HEK293 (cell line): Measurements from ENCODE around the gene GMPR2.

Experiments
- CTCF ChIA-PET: fragments of 350-600 bp; formaldehyde crosslinking; extraction: SDS; loops from one replicate; lab custom pipeline; 2021; ENCODE audit warnings: antibody characterized with exemption; lab: Yijun Ruan, JAX
- POLR2A ChIA-PET: fragments of 300-600 bp; formaldehyde crosslinking; extraction: SDS; loops from one replicate; lab custom pipeline; 2020; ENCODE audit warnings: antibody characterized with exemption, inconsistent platforms; lab: Yijun Ruan, JAX
- H3K27ac ChIP-seq: fragments of 200-500 bp; sonication (Bioruptor generic); 2 replicates; pipeline ENCODE4 v1.5.1; 2014; ENCODE audit warnings: low read depth, low read length, control low read depth, inconsistent platforms; ENCODE audit errors: extremely low read depth
- H3K36me3 ChIP-seq, 2 experiments: fragments of 200-500 bp in 1 of 2; sonication (Bioruptor generic) in 1 of 2; 1 replicate in 1 of 2; 2 replicates in 1 of 2; pipeline ENCODE4 v1.5.1; 2014 to 2017; ENCODE audit warnings: inconsistent platforms in 2 of 2, low read length in 2 of 2; ENCODE audit not compliant: control insufficient read depth in 2 of 2, insufficient read depth in 1 of 2
- H3K4me1 ChIP-seq: fragments of 200-500 bp; sonication (Bioruptor generic); 2 replicates; pipeline ENCODE4 v1.5.1; 2014; ENCODE audit warnings: mild to moderate bottlenecking, low read length, inconsistent platforms; ENCODE audit not compliant: control insufficient read depth, insufficient read depth
- H3K4me3 ChIP-seq: 2 replicates; pipeline ENCODE4 v1.5.1; 2011; ENCODE audit warnings: low read depth, mild to moderate bottlenecking, control low read depth, low read length, moderate library complexity
- H3K9me3 ChIP-seq: fragments of 200-500 bp; sonication (Bioruptor generic); 2 replicates; pipeline ENCODE4 v1.5.1; 2014; ENCODE audit warnings: low read depth, low read length, inconsistent platforms; ENCODE audit not compliant: control insufficient read depth, insufficient read depth
- KLF9 ChIP-seq: fragments of 450-650 bp; formaldehyde crosslinking; IDR thresholded peaks from 2 replicates; pipeline ENCODE4 v1.5.1; 2016; ENCODE audit warnings: missing biosample characterization, missing genetic modification characterization, low read depth
- SCRT2 ChIP-seq: fragments of 450-650 bp; formaldehyde crosslinking; IDR thresholded peaks from 2 replicates; pipeline ENCODE4 v1.5.1; 2016; ENCODE audit warnings: missing biosample characterization, missing genetic modification characterization
- ZBTB48 ChIP-seq: fragments of 450-650 bp; formaldehyde crosslinking; IDR thresholded peaks from 2 replicates; pipeline ENCODE4 v1.5.1; 2016; ENCODE audit warnings: missing biosample characterization, missing genetic modification characterization
- ZNF121 ChIP-seq: fragments of 450-650 bp; formaldehyde crosslinking; IDR thresholded peaks from 2 replicates; pipeline ENCODE4 v1.5.1; 2016; ENCODE audit warnings: missing biosample characterization, missing genetic modification characterization
- ZNF266 ChIP-seq: fragments of 450-650 bp; formaldehyde crosslinking; IDR thresholded peaks from 2 replicates; pipeline ENCODE4 v1.5.1; 2016; ENCODE audit warnings: missing biosample characterization, missing genetic modification characterization, low read depth
- ZNF274 ChIP-seq, 2 experiments: fragments of 200-500 bp in 1 of 2; fragments of 450-650 bp in 1 of 2; sonication (Bioruptor generic) in 1 of 2; formaldehyde crosslinking in 1 of 2; IDR thresholded peaks; 2 replicates each; pipeline versions ENCODE4 v1.5.1 to v1.6.1; 2014 to 2016; ENCODE audit warnings: borderline replicate concordance in 1 of 2, inconsistent platforms in 1 of 2, low read length in 1 of 2, missing biosample characterization in 1 of 2, missing genetic modification characterization in 1 of 2
- ZNF416 ChIP-seq: fragments of 450-650 bp; formaldehyde crosslinking; IDR thresholded peaks from 2 replicates; pipeline ENCODE4 v1.5.1; 2016; ENCODE audit warnings: missing biosample characterization, missing genetic modification characterization
- ZNF473 ChIP-seq: fragments of 450-650 bp; formaldehyde crosslinking; IDR thresholded peaks from 2 replicates; pipeline ENCODE4 v1.5.1; 2017; ENCODE audit warnings: missing biosample characterization, missing genetic modification characterization
- ZNF529 ChIP-seq: fragments of 450-650 bp; formaldehyde crosslinking; IDR thresholded peaks from 2 replicates; pipeline ENCODE4 v1.5.1; 2017; ENCODE audit warnings: missing genetic modification characterization, missing biosample characterization; ENCODE audit not compliant: insufficient replicate concordance
- ZNF561 ChIP-seq: fragments of 450-650 bp; IDR thresholded peaks from 2 replicates; pipeline ENCODE4 v1.5.1; 2018; ENCODE audit warnings: missing biosample characterization, missing genetic modification characterization, borderline replicate concordance
- ZNF600 ChIP-seq: fragments of 450-650 bp; formaldehyde crosslinking; IDR thresholded peaks from 2 replicates; pipeline ENCODE4 v1.5.1; 2016; ENCODE audit warnings: missing biosample characterization, missing genetic modification characterization
- ZSCAN30 ChIP-seq: fragments of 450-650 bp; IDR thresholded peaks from 2 replicates; pipeline ENCODE4 v1.5.1; 2018; ENCODE audit warnings: missing biosample characterization, mild to moderate bottlenecking, missing genetic modification characterization, moderate library complexity
- ZXDB ChIP-seq: fragments of 450-650 bp; formaldehyde crosslinking; IDR thresholded peaks from 2 replicates; pipeline ENCODE4 v1.5.1; 2016; ENCODE audit warnings: missing biosample characterization, missing genetic modification characterization
- TF ChIP-seq, protein P1 (sequence below): fragments of 450-650 bp; IDR thresholded peaks from 2 replicates; pipeline ENCODE4 v1.5.1; 2018; ENCODE audit warnings: missing biosample characterization, mild to moderate bottlenecking, missing genetic modification characterization
- TF ChIP-seq, protein P2 (sequence below): fragments of 450-650 bp; formaldehyde crosslinking; IDR thresholded peaks from 2 replicates; pipeline ENCODE4 v1.5.1; 2017; ENCODE audit warnings: missing biosample characterization, missing genetic modification characterization
- TF ChIP-seq, protein P3 (sequence below): fragments of 450-650 bp; formaldehyde crosslinking; IDR thresholded peaks from 2 replicates; pipeline ENCODE4 v1.5.1; 2016; ENCODE audit warnings: missing biosample characterization, missing genetic modification characterization, borderline replicate concordance
- TF ChIP-seq, protein P4 (sequence below): fragments of 450-650 bp; formaldehyde crosslinking; conservative IDR thresholded peaks from 2 replicates; pipeline ENCODE4 v1.5.1; 2016; ENCODE audit warnings: low read depth, missing biosample characterization, missing genetic modification characterization
- TF ChIP-seq, protein P5 (sequence below): fragments of 450-650 bp; formaldehyde crosslinking; IDR thresholded peaks from 2 replicates; pipeline ENCODE4 v1.5.1; 2016; ENCODE audit warnings: missing biosample characterization, missing genetic modification characterization
- TF ChIP-seq, protein P6 (sequence below): fragments of 450-650 bp; formaldehyde crosslinking; IDR thresholded peaks from 2 replicates; pipeline ENCODE4 v1.5.1; 2016; ENCODE audit warnings: missing biosample characterization, missing genetic modification characterization

The GMPR2 gene

DNA sequence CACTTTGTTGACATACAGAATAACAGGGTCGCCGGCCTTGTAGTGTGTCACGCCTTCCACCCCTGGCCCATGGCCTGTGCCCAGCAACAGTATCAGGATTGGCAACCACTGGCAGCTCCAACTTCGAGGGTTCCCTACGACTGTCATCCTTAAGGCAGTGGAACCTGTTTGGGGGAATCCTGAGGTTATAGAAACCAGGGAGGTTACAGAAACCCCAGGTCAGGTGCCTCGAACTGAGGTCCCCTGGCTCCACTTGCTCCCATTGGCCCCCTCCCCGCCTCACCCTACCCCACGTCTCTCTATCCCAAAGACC lies 37.9 kb upstream of the GMPR2 start (continued):
- TF ChIP-seq ZBTB48 (tag by site-specific recombination) (no peak), ZNF600 (tag by site-specific recombination) (no peak), ZNF473 (no peak), ZNF121 (no peak), ZNF266 (tag by site-specific recombination) (no peak)
- TF ChIP-seq, protein P1, sequence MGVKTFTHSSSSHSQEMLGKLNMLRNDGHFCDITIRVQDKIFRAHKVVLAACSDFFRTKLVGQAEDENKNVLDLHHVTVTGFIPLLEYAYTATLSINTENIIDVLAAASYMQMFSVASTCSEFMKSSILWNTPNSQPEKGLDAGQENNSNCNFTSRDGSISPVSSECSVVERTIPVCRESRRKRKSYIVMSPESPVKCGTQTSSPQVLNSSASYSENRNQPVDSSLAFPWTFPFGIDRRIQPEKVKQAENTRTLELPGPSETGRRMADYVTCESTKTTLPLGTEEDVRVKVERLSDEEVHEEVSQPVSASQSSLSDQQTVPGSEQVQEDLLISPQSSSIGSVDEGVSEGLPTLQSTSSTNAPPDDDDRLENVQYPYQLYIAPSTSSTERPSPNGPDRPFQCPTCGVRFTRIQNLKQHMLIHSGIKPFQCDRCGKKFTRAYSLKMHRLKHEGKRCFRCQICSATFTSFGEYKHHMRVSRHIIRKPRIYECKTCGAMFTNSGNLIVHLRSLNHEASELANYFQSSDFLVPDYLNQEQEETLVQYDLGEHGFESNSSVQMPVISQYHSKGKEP (tag by site-specific recombination) = no peak
- TF ChIP-seq, protein P2, sequence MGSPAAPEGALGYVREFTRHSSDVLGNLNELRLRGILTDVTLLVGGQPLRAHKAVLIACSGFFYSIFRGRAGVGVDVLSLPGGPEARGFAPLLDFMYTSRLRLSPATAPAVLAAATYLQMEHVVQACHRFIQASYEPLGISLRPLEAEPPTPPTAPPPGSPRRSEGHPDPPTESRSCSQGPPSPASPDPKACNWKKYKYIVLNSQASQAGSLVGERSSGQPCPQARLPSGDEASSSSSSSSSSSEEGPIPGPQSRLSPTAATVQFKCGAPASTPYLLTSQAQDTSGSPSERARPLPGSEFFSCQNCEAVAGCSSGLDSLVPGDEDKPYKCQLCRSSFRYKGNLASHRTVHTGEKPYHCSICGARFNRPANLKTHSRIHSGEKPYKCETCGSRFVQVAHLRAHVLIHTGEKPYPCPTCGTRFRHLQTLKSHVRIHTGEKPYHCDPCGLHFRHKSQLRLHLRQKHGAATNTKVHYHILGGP (tag by site-specific recombination) = no peak
- TF ChIP-seq, protein P3, sequence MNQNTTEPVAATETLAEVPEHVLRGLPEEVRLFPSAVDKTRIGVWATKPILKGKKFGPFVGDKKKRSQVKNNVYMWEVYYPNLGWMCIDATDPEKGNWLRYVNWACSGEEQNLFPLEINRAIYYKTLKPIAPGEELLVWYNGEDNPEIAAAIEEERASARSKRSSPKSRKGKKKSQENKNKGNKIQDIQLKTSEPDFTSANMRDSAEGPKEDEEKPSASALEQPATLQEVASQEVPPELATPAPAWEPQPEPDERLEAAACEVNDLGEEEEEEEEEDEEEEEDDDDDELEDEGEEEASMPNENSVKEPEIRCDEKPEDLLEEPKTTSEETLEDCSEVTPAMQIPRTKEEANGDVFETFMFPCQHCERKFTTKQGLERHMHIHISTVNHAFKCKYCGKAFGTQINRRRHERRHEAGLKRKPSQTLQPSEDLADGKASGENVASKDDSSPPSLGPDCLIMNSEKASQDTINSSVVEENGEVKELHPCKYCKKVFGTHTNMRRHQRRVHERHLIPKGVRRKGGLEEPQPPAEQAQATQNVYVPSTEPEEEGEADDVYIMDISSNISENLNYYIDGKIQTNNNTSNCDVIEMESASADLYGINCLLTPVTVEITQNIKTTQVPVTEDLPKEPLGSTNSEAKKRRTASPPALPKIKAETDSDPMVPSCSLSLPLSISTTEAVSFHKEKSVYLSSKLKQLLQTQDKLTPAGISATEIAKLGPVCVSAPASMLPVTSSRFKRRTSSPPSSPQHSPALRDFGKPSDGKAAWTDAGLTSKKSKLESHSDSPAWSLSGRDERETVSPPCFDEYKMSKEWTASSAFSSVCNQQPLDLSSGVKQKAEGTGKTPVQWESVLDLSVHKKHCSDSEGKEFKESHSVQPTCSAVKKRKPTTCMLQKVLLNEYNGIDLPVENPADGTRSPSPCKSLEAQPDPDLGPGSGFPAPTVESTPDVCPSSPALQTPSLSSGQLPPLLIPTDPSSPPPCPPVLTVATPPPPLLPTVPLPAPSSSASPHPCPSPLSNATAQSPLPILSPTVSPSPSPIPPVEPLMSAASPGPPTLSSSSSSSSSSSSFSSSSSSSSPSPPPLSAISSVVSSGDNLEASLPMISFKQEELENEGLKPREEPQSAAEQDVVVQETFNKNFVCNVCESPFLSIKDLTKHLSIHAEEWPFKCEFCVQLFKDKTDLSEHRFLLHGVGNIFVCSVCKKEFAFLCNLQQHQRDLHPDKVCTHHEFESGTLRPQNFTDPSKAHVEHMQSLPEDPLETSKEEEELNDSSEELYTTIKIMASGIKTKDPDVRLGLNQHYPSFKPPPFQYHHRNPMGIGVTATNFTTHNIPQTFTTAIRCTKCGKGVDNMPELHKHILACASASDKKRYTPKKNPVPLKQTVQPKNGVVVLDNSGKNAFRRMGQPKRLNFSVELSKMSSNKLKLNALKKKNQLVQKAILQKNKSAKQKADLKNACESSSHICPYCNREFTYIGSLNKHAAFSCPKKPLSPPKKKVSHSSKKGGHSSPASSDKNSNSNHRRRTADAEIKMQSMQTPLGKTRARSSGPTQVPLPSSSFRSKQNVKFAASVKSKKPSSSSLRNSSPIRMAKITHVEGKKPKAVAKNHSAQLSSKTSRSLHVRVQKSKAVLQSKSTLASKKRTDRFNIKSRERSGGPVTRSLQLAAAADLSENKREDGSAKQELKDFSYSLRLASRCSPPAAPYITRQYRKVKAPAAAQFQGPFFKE = no peak

DNA sequence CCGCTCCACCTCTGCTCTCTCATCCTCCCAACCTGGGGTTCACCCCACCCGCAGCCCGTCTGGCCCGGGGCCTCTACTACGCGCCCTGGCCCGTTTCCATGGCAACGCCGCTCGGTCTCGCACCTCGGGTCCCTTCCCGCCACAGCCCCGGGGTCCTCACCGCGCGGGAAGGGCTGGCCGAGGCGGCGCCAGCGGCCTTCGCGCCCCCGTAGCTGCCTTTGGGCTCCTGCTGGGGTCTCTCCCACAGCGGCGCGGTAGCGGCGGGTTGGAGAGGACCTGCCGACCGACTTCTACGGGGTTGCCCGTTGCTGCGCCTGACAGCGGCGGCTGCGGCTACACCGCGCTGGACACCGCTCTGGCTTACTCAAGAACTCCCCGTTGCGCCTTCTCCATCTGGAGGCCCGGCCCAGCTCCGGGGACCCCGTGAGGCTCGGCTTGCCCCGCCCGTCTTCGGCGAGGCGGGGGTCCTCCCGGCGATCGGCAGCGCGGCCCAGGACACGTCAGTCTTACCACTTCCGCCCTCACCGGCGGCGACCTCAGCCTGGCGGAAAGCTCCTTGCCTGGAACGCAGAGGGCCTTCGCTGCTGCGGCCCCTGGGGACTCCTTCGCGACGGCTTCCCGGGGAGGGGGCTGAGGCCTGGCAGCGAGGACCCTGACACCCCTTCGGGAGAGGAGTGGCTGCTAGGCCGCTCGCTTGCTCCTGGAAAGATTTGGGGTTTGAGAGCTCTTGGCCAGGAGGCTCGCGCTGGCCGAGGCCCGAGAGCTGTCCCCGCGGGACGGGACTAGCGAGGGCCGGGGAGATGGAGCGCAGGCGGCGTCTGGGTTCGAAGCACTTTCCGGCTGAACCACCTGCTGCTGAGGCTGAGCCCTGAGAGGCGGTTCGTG lies 37.3 kb upstream of the GMPR2 start, which contains the start of gene TM9SF1:
Gene TM9SF1 (minus strand): TSS at position 256 of the 885 bp plus-strand sequence. CDS start 422 bp downstream, outside the sequence.
- H3K4me1 ChIP-seq = peaks cover 4% of the 10 kb centered on the region; the same call in 1 of the 2 replicates
- POLR2A ChIA-PET = interaction anchor here (0.6 to 4.1 kb wide), 21 partner anchors 8 to 159 kb away, joined by 3 to 43 read pairs (median 5); partner anchors contain the start of genes CHMP4A, CIDEB, DCAF11 and EMC9
- no peak for TF ChIP-seq ZNF274 (IDR thresholded peaks at IDR 0.05; ENCODE audit: low read length)
- no peak for TF ChIP-seq ZNF274 (tag by site-specific recombination; IDR thresholded peaks at IDR 0.05; ENCODE audit: borderline replicate concordance)
- peak; percentile 84 for TF ChIP-seq ZNF561
- TF ChIP-seq ZNF529 (tag by site-specific recombination) = no peak
- no peak for TF ChIP-seq ZNF416 (tag by site-specific recombination)
- TF ChIP-seq ZSCAN30 (tag by site-specific recombination) = peak; percentile 29; the same call in 1 of the 2 replicates
- peak; percentile 29; the same call in 1 of the 2 replicates for TF ChIP-seq KLF9
- TF ChIP-seq, protein P4, sequence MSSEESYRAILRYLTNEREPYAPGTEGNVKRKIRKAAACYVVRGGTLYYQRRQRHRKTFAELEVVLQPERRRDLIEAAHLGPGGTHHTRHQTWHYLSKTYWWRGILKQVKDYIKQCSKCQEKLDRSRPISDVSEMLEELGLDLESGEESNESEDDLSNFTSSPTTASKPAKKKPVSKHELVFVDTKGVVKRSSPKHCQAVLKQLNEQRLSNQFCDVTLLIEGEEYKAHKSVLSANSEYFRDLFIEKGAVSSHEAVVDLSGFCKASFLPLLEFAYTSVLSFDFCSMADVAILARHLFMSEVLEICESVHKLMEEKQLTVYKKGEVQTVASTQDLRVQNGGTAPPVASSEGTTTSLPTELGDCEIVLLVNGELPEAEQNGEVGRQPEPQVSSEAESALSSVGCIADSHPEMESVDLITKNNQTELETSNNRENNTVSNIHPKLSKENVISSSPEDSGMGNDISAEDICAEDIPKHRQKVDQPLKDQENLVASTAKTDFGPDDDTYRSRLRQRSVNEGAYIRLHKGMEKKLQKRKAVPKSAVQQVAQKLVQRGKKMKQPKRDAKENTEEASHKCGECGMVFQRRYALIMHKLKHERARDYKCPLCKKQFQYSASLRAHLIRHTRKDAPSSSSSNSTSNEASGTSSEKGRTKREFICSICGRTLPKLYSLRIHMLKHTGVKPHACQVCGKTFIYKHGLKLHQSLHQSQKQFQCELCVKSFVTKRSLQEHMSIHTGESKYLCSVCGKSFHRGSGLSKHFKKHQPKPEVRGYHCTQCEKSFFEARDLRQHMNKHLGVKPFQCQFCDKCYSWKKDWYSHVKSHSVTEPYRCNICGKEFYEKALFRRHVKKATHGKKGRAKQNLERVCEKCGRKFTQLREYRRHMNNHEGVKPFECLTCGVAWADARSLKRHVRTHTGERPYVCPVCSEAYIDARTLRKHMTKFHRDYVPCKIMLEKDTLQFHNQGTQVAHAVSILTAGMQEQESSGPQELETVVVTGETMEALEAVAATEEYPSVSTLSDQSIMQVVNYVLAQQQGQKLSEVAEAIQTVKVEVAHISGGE (tag by site-specific recombination) = peak; percentile 92
- peak; percentile 98 for TF ChIP-seq SCRT2
- TF ChIP-seq ZNF121 = peak; percentile 48; the same call in 1 of the 2 replicates
- TF ChIP-seq, protein P5, sequence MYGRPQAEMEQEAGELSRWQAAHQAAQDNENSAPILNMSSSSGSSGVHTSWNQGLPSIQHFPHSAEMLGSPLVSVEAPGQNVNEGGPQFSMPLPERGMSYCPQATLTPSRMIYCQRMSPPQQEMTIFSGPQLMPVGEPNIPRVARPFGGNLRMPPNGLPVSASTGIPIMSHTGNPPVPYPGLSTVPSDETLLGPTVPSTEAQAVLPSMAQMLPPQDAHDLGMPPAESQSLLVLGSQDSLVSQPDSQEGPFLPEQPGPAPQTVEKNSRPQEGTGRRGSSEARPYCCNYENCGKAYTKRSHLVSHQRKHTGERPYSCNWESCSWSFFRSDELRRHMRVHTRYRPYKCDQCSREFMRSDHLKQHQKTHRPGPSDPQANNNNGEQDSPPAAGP (tag by site-specific recombination) = 0 out of 2 replicates have a peak, but pooled peaks have one; percentile 77
- TF ChIP-seq ZXDB (tag by site-specific recombination) = peak; percentile 99
- TF ChIP-seq, protein P6, sequence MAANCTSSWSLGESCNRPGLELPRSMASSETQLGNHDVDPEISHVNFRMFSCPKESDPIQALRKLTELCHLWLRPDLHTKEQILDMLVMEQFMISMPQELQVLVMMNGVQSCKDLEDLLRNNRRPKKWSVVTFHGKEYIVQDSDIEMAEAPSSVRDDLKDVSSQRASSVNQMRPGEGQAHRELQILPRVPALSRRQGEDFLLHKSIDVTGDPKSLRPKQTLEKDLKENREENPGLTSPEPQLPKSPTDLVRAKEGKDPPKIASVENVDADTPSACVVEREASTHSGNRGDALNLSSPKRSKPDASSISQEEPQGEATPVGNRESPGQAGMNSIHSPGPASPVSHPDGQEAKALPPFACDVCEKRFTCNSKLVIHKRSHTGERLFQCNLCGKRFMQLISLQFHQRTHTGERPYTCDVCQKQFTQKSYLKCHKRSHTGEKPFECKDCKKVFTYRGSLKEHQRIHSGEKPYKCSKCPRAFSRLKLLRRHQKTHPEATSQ (tag by site-specific recombination) = 0 out of 2 replicates have a peak, but pooled peaks have one; percentile 25

More for the DNA sequence above, 37.3 kb upstream of the GMPR2 start, which contains the start of gene TM9SF1:
- CTCF ChIA-PET = interaction anchor here (0.6 to 2.4 kb wide), 3 partner anchors 35 to 235 kb away, joined by 3 to 10 read pairs (median 3); partner anchors contain the start of gene IRF9
- peak within 1 kb of the TSS; percentile 89 for H3K4me3 ChIP-seq
- peak within 1 kb of the TSS; percentile 97 for H3K27ac ChIP-seq
- no peaks in the 10 kb centered on the region for H3K9me3 ChIP-seq
- H3K36me3 ChIP-seq = peaks cover 10 to 46% of the 10 kb centered on the region in 2 experiments
